DMS53 treated with DMSO at 0.1 percent for 48 hours (cell line): ENCODE results near the gene IL12A.

ENCODE experiments used
- DNase-seq: peaks from one replicate; lab custom pipeline; 2025; ENCODE audit not compliant: unreplicated experiment; lab: John Stamatoyannopoulos, UW

The IL12A gene

GRCh38 chr3:159989973-159990846 is 1.6 kb downstream of the IL12A start:
- DNase-seq, result no peak

- DNase-seq, result no peak
Measured at GRCh38 chr3:159991591-159991990, 3.0 kb downstream of the IL12A start.

GRCh38 chr3:159992589-159992988 is 4.0 kb downstream of the IL12A start:
- DNase-seq, result peak; percentile 27

- DNase-seq, result no peak
Measured at GRCh38 chr3:159994182-159994581, 5.5 kb downstream of the IL12A start.

- DNase-seq, result no peak
Measured at GRCh38 chr3:159995091-159995490, 6.5 kb downstream of the IL12A start.

GRCh38 chr3:159996018-159996417 is 7.4 kb downstream of the IL12A start:
- DNase-seq, result no peak

- DNase-seq, result no peak
Measured at GRCh38 chr3:159996959-159997358, 8.3 kb downstream of the IL12A start.

- no peak for DNase-seq
Measured at GRCh38 chr3:160001148-160001760, 12.6 kb downstream of the IL12A start.

- no peak for DNase-seq
Measured at GRCh38 chr3:160001850-160002623, 13.4 kb downstream of the IL12A start.

GRCh38 chr3:160003520-160004128 is 15.0 kb downstream of the IL12A start:
- DNase-seq, result peak; percentile 9

- DNase-seq, result no peak
Measured at GRCh38 chr3:160005004-160005403, 16.4 kb downstream of the IL12A start.

- peak; percentile 35 for DNase-seq
Measured at GRCh38 chr3:160006282-160007163, 17.9 kb downstream of the IL12A start.

- DNase-seq, result no peak
Measured at GRCh38 chr3:160008961-160009360, 20.3 kb downstream of the IL12A start.

GRCh38 chr3:160009525-160009924 is 20.9 kb downstream of the IL12A start:
- no peak for DNase-seq

- DNase-seq, result no peak
Measured at GRCh38 chr3:160010578-160010977, 21.9 kb downstream of the IL12A start.

- no peak for DNase-seq
Measured at GRCh38 chr3:160012108-160012507, 23.5 kb downstream of the IL12A start.

GRCh38 chr3:160016972-160017371 is 28.3 kb downstream of the IL12A start:
- no peak for DNase-seq

GRCh38 chr3:160018959-160019358 is 30.3 kb downstream of the IL12A start:
- DNase-seq, result peak; percentile 60

- no peak for DNase-seq
Measured at GRCh38 chr3:160020057-160020711, 31.5 kb downstream of the IL12A start.

GRCh38 chr3:160022068-160022467 is 33.4 kb downstream of the IL12A start:
- DNase-seq, result no peak
